HCT116 (cell line): ENCODE measurements around the gene TMEM54. TPM values are rescaled to one million over a fixed set of nuclear protein-coding genes. Genes with fewer than 3 reads are reported as not detected.

Experiments used
- ATAC-seq: fragments of 200-7000 bp; cut with Tn5 transposase; 2 replicates; pipeline ENCODE4 v1.9.1; 2020; ENCODE audit warnings: mild to moderate bottlenecking, moderate library complexity
- BruUV-seq: library from RNA; stranded (reverse); fragments of 400-500 nt; replicated peaks from 2 replicates; lab custom pipeline; 2021; lab: Mats Ljungman, UMichigan
- CTCF ChIA-PET: fragments of 300-600 bp; sonication (Branson Sonifier 250); formaldehyde crosslinking; loops from one replicate; lab custom pipeline; 2021; ENCODE audit warnings: antibody characterized with exemption; lab: Charles Lee
- POLR2A ChIA-PET: fragments of 300-600, 350-600 bp; sonication (Branson Sonifier 250); formaldehyde crosslinking; loops from one replicate; lab custom pipeline; 2021; ENCODE audit warnings: antibody characterized with exemption; lab: Charles Lee
- RAD21 ChIA-PET, 2 experiments: fragments of 300-600 bp; sonication (Branson Sonifier 250); formaldehyde crosslinking; loops; one replicate each; lab custom pipeline; 2023; ENCODE audit warnings: low total read pairs in 2 of 2; ENCODE audit not compliant: uncharacterized antibody in 2 of 2, unreplicated experiment in 2 of 2, low non-redundant PET in 1 of 2; lab: Charles Lee
- DNase-seq: peaks from one replicate; pipeline ENCODE4 v3.0.0-alpha.2; 2010; ENCODE audit warnings: low read depth, low spot score
- H2AFZ ChIP-seq: fragments of 200-600 bp; shearing (Covaris generic), sonication (generic); 2 replicates; pipeline ENCODE4 v1.6.1; 2017; ENCODE audit warnings: low read depth, mixed run types, mixed read lengths, antibody characterized with exemption, low read length; ENCODE audit not compliant: poor library complexity, severe bottlenecking
- H3K27ac ChIP-seq: 2 replicates; pipeline ENCODE4 v1.5.1; 2012; ENCODE audit warnings: low read depth, low read length
- H3K27me3 ChIP-seq: fragments of 200-600 bp; sonication (generic); 2 replicates; pipeline ENCODE4 v1.6.1; 2016; ENCODE audit warnings: mixed run types, low read length, mixed read lengths; ENCODE audit not compliant: insufficient read depth
- H3K36me3 ChIP-seq, 2 experiments: fragments of 200-500 bp in 1 of 2; fragments of 200-600 bp in 1 of 2; sonication (Bioruptor generic) in 1 of 2; sonication (generic) in 1 of 2; 2 replicates each; pipeline versions ENCODE4 v1.5.1 to v1.6.1; 2014 to 2016; ENCODE audit warnings: low read length in 2 of 2, inconsistent platforms in 1 of 2, mixed read lengths in 1 of 2, mixed run types in 1 of 2; ENCODE audit not compliant: insufficient read depth in 2 of 2, control insufficient read depth in 1 of 2
- H3K4me1 ChIP-seq, 2 experiments: fragments of 200-600 bp in 1 of 2; sonication (generic) in 1 of 2; 2 replicates each; pipeline versions ENCODE4 v1.5.1 to v1.6.1; 2012 to 2017; ENCODE audit warnings: low read length in 2 of 2, inconsistent platforms in 1 of 2, mild to moderate bottlenecking in 1 of 2, mixed read lengths in 1 of 2, mixed run types in 1 of 2, moderate library complexity in 1 of 2; ENCODE audit not compliant: insufficient read depth in 2 of 2, control insufficient read depth in 1 of 2
- H3K4me2 ChIP-seq: fragments of 200-600 bp; sonication (generic); 2 replicates; pipeline ENCODE4 v1.6.1; 2017; ENCODE audit warnings: mixed run types, low read length, mixed read lengths
- H3K4me3 ChIP-seq, 2 experiments: fragments of 200-600 bp in 1 of 2; sonication (generic) in 1 of 2; replicated peaks in 1 of 2; 2 replicates each; pipeline ENCODE4 v1.5.1; 2011 to 2016; ENCODE audit warnings: low read length in 2 of 2, control low read depth in 1 of 2, low read depth in 1 of 2, mild to moderate bottlenecking in 1 of 2, mixed read lengths in 1 of 2, mixed run types in 1 of 2
- H3K79me2 ChIP-seq: fragments of 200-600 bp; sonication (generic); 2 replicates; pipeline ENCODE4 v1.6.1; 2017; ENCODE audit warnings: mild to moderate bottlenecking, mixed run types, low read length, moderate library complexity, mixed read lengths; ENCODE audit not compliant: insufficient read depth
- H3K9ac ChIP-seq: fragments of 200-600 bp; sonication (generic); 2 replicates; pipeline ENCODE4 v1.6.1; 2016; ENCODE audit warnings: low read length, mixed read lengths
- H3K9me2 ChIP-seq: fragments of 200-600 bp; sonication (generic), shearing (Covaris generic); 2 replicates; pipeline ENCODE4 v1.6.1; 2017; ENCODE audit warnings: mixed run types, mild to moderate bottlenecking, moderate library complexity; ENCODE audit not compliant: insufficient read depth
- H3K9me3 ChIP-seq, 2 experiments: fragments of 200-500 bp in 1 of 2; fragments of 200-600 bp in 1 of 2; sonication (Bioruptor generic) in 1 of 2; sonication (generic) in 1 of 2; 2 replicates each; pipeline ENCODE4 v1.6.1; 2014 to 2017; ENCODE audit warnings: low read length in 2 of 2, mixed read lengths in 2 of 2, inconsistent platforms in 1 of 2, low read depth in 1 of 2, mild to moderate bottlenecking in 1 of 2, mixed run types in 1 of 2, moderate library complexity in 1 of 2; ENCODE audit not compliant: control insufficient read depth in 1 of 2, insufficient read depth in 1 of 2
- H4K20me1 ChIP-seq: fragments of 200-600 bp; sonication (generic), shearing (Covaris generic); 2 replicates; pipeline ENCODE4 v1.6.1; 2017; ENCODE audit warnings: mixed run types, mild to moderate bottlenecking, moderate library complexity; ENCODE audit not compliant: insufficient read depth
- CEBPB ChIP-seq: IDR thresholded peaks from 2 replicates; pipeline ENCODE4 v1.6.1; 2012; ENCODE audit warnings: low read depth
- CTCF ChIP-seq, 3 experiments: fragments of 200-600 bp in 1 of 3; sonication (generic) in 1 of 3; IDR thresholded peaks in 2 of 3; conservative IDR thresholded peaks in 1 of 3; 2 replicates each; pipeline ENCODE4 v1.5.1; 2012 to 2017; ENCODE audit warnings: low read depth in 2 of 3, low read length in 2 of 3, antibody characterized with exemption in 1 of 3, borderline replicate concordance in 1 of 3, control low read depth in 1 of 3, mild to moderate bottlenecking in 1 of 3, mixed read lengths in 1 of 3, mixed run types in 1 of 3, moderate library complexity in 1 of 3; ENCODE audit not compliant: insufficient read depth in 1 of 3
- EZH2 ChIP-seq: fragments of 200-600 bp; sonication (generic); IDR thresholded peaks from 2 replicates; pipeline ENCODE4 v1.6.1; 2017; ENCODE audit warnings: antibody characterized with exemption, mixed run types
- MAX ChIP-seq: IDR thresholded peaks from 2 replicates; pipeline ENCODE4 v1.6.1; 2012
- POLR2AphosphoS5 ChIP-seq: IDR thresholded peaks from 2 replicates; pipeline ENCODE4 v1.6.1; 2011; ENCODE audit warnings: mild to moderate bottlenecking, low read depth, low read length, moderate library complexity
- RAD21 ChIP-seq: IDR thresholded peaks from 2 replicates; pipeline ENCODE4 v1.6.1; 2012; ENCODE audit warnings: low read depth, mild to moderate bottlenecking
- SIN3A ChIP-seq: IDR thresholded peaks from 2 replicates; pipeline ENCODE4 v1.6.1; 2012; ENCODE audit warnings: low read depth
- SP1 ChIP-seq: IDR thresholded peaks from 2 replicates; pipeline ENCODE4 v1.6.1; 2012; ENCODE audit warnings: low read depth
- SRF ChIP-seq: IDR thresholded peaks from 2 replicates; pipeline ENCODE4 v1.6.1; 2012; ENCODE audit warnings: low read depth
- TCF7L2 ChIP-seq: IDR thresholded peaks from 2 replicates; pipeline ENCODE4 v1.7.0; 2011; ENCODE audit warnings: borderline replicate concordance, inconsistent platforms; ENCODE audit not compliant: insufficient read depth, insufficient read length; ENCODE audit errors: extremely low read depth
- ZFX ChIP-seq: fragments of 450-650 bp; IDR thresholded peaks from 2 replicates; pipeline ENCODE4 v1.6.1; 2017
- ZNF274 ChIP-seq: fragments of 200-500 bp; sonication (Bioruptor generic); IDR thresholded peaks from 2 replicates; pipeline ENCODE4 v1.6.1; 2014; ENCODE audit warnings: mild to moderate bottlenecking, low read depth, low read length, inconsistent platforms
- intact Hi-C: fragments of 100-400 bp; cut with micrococcal nuclease; formaldehyde crosslinking; loops from 2 replicates; pipeline ENCODE4 v1.10.0; 2022
- total RNA-seq: library from RNA; stranded (reverse); gene quantifications from one replicate; pipeline ENCODE4 v1.2.1, GENCODE V29; 2021; ENCODE audit not compliant: unreplicated experiment
- TF ChIP-seq, protein P1 (sequence below): IDR thresholded peaks from 2 replicates; pipeline ENCODE4 v1.6.1; 2012
- TF ChIP-seq, protein P2 (sequence below): IDR thresholded peaks from 2 replicates; pipeline ENCODE4 v1.6.1; 2011; ENCODE audit warnings: mild to moderate bottlenecking, low read length, moderate library complexity; ENCODE audit not compliant: insufficient replicate concordance; ENCODE audit errors: extremely low read depth
- TF ChIP-seq, protein P3 (sequence below): IDR thresholded peaks from 2 replicates; pipeline ENCODE4 v1.6.1; 2012; ENCODE audit warnings: low read depth

The TMEM54 gene
- total RNA-seq, 1 experiment from 2014 or later: 121 TPM

DNA sequence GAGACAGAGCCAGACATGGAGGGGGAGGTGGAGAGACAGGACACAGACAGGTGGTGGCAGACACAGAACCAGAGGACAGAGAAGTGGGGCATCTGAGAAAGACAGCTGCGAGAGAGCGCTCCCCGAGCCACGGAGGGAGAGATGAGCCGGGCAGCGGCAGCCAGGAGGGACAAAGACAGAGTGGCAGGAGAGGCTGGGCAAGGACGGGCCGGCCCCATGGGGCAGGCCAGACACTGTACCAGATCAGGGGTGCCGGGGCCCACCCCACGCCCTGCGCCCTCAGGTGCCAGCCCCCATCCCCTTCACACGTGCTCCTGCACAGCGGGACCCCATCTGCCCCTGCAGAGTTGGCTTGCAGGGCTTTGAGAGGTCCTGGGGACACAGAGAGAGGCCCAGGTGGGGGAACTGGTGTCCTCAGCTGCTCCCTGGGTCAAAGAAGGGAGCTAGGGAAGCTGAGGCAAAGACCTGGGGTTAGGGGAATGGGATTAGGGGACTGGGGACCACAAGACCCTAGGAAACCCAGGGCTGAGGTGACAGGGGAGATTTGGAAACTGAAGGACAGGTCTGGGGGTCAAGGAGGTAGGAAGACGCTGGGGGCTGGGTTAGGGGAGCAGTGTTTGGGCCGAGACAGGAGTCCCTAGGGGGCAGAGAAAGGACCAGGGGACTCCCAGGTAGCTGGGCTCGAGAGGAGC lies 31.1 kb downstream of the TMEM54 start (continued):
- TF ChIP-seq, protein P1, sequence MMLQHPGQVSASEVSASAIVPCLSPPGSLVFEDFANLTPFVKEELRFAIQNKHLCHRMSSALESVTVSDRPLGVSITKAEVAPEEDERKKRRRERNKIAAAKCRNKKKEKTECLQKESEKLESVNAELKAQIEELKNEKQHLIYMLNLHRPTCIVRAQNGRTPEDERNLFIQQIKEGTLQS: no peak
- TF ChIP-seq EZH2 (no peak), CEBPB (no peak), SRF (no peak)
- TF ChIP-seq, protein P2, sequence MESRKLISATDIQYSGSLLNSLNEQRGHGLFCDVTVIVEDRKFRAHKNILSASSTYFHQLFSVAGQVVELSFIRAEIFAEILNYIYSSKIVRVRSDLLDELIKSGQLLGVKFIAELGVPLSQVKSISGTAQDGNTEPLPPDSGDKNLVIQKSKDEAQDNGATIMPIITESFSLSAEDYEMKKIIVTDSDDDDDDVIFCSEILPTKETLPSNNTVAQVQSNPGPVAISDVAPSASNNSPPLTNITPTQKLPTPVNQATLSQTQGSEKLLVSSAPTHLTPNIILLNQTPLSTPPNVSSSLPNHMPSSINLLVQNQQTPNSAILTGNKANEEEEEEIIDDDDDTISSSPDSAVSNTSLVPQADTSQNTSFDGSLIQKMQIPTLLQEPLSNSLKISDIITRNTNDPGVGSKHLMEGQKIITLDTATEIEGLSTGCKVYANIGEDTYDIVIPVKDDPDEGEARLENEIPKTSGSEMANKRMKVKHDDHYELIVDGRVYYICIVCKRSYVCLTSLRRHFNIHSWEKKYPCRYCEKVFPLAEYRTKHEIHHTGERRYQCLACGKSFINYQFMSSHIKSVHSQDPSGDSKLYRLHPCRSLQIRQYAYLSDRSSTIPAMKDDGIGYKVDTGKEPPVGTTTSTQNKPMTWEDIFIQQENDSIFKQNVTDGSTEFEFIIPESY: no peak

DNA sequence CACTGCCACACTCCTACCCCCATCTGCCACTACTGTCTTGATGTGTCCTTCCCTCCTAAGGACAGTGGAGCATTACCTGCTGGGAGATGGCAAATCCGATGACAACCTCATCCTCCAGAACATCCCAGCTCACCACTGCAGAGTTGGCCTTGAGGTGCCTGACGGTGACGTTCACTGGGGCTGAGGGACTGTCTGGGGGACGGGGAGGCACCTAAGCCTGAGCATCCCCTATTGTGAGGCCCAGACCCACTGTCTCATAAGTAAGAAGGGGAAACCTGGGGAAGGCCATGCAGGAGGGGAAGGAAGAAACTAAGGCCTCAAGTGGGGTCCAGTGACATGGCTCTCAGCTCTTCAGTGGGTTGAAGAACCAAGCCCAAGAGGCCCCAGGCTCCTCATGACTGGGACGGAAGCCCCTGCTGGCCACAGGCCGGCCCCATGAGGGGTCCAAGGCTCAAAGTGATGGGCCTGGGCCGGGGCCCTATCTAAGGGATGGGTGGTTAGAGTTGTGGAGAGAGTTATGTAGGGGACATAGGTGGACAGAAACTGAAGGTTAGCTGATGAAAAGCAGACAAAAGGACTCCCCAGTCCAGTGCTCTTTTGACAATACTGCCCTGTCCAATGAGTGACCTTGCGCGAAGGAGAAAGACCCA lies 32.3 kb downstream of the TMEM54 start:
- H3K27ac ChIP-seq: no peak overlapping the region
- H3K4me1 ChIP-seq: 0 out of 4 replicates have a peak, but pooled peaks cover 2 to 3% of the 10 kb centered on the region in 2 experiments
- H3K79me2 ChIP-seq: no peaks in the 10 kb centered on the region
- no peaks in the 10 kb centered on the region for H3K9me3 ChIP-seq
- ATAC-seq: no peak
- H4K20me1 ChIP-seq: no peaks in the 10 kb centered on the region
- H2AFZ ChIP-seq: no peak overlapping the region
- CTCF ChIA-PET: no interaction called here
- no peak for DNase-seq
- POLR2A ChIA-PET: no interaction called here
- H3K9me2 ChIP-seq: no peaks in the 10 kb centered on the region
- BruUV-seq: no TSS peak
- RAD21 ChIA-PET: no interaction called here
- H3K4me2 ChIP-seq: no peak overlapping the region
- H3K36me3 ChIP-seq: no peaks in the 10 kb centered on the region
- no peaks in the 10 kb centered on the region for H3K27me3 ChIP-seq
- H3K4me3 ChIP-seq: no peak overlapping the region
- no peak overlapping the region for H3K9ac ChIP-seq
- intact Hi-C loops: no loop called here
- TF ChIP-seq TCF7L2 (no peak), POLR2AphosphoS5 (no peak), MAX (no peak), ZNF274 (no peak), CTCF (IDR thresholded peaks at IDR 0.05 in 2 of 3, conservative IDR thresholded peaks at IDR 0.05 in 1 of 3; ENCODE audit: borderline replicate concordance in 1 of 3, insufficient read depth in 1 of 3, low read depth in 2 of 3, low read length in 2 of 3) (no peak), SIN3A (no peak), SP1 (no peak), EZH2 (no peak), ZFX (no peak), RAD21 (no peak)
- TF ChIP-seq, protein P1: no peak
- TF ChIP-seq, protein P3, sequence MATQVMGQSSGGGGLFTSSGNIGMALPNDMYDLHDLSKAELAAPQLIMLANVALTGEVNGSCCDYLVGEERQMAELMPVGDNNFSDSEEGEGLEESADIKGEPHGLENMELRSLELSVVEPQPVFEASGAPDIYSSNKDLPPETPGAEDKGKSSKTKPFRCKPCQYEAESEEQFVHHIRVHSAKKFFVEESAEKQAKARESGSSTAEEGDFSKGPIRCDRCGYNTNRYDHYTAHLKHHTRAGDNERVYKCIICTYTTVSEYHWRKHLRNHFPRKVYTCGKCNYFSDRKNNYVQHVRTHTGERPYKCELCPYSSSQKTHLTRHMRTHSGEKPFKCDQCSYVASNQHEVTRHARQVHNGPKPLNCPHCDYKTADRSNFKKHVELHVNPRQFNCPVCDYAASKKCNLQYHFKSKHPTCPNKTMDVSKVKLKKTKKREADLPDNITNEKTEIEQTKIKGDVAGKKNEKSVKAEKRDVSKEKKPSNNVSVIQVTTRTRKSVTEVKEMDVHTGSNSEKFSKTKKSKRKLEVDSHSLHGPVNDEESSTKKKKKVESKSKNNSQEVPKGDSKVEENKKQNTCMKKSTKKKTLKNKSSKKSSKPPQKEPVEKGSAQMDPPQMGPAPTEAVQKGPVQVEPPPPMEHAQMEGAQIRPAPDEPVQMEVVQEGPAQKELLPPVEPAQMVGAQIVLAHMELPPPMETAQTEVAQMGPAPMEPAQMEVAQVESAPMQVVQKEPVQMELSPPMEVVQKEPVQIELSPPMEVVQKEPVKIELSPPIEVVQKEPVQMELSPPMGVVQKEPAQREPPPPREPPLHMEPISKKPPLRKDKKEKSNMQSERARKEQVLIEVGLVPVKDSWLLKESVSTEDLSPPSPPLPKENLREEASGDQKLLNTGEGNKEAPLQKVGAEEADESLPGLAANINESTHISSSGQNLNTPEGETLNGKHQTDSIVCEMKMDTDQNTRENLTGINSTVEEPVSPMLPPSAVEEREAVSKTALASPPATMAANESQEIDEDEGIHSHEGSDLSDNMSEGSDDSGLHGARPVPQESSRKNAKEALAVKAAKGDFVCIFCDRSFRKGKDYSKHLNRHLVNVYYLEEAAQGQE: no peak
